HCT116 (cell line): ENCODE measurements around the gene CDH23.

Experiments
- EZH2 ChIP-seq: fragments of 200-600 bp; sonication (generic); IDR thresholded peaks from 2 replicates; pipeline ENCODE4 v1.6.1; 2017; ENCODE audit warnings: antibody characterized with exemption, mixed run types
- SIN3A ChIP-seq: IDR thresholded peaks from 2 replicates; pipeline ENCODE4 v1.6.1; 2012; ENCODE audit warnings: low read depth

GRCh38 chr10:71761105-71761511 lies 364.4 kb downstream of the CDH23 start:
- TF ChIP-seq SIN3A: no peak
- TF ChIP-seq EZH2: no peak
